Astrocyte (in vitro differentiated cells and primary cell): ENCODE results near the gene ACBD3. TPM values are rescaled to one million over a fixed set of nuclear protein-coding genes. Genes with fewer than 3 reads are reported as not detected.

Experiments used
- DNase-seq: peaks from one replicate; pipeline ENCODE4 v3.0.0-alpha.2; 2010; ENCODE audit warnings: low read depth
- FAIRE-seq: peaks from 2 replicates; lab custom pipeline; 2011; peaks lifted over from hg19 to GRCh38; lab: Jason Lieb, UNC
- H2AFZ ChIP-seq: 2 replicates; pipeline ENCODE4 v1.6.0; 2012; ENCODE audit warnings: low read depth, low read length, inconsistent platforms
- H3K27ac ChIP-seq: 2 replicates; pipeline ENCODE4 v1.5.1; 2011; ENCODE audit warnings: low read depth, low read length, inconsistent platforms
- H3K27me3 ChIP-seq: 2 replicates; pipeline ENCODE4 v1.6.0; 2011; ENCODE audit warnings: low read length, inconsistent platforms; ENCODE audit not compliant: insufficient read depth
- H3K36me3 ChIP-seq: 2 replicates; pipeline ENCODE4 v1.5.1; 2011; ENCODE audit warnings: low read length, inconsistent platforms; ENCODE audit not compliant: insufficient read depth
- H3K4me1 ChIP-seq: 2 replicates; pipeline ENCODE4 v1.5.1; 2011; ENCODE audit warnings: low read length, inconsistent platforms; ENCODE audit not compliant: insufficient read depth
- H3K4me2 ChIP-seq: 2 replicates; pipeline ENCODE4 v1.6.0; 2012; ENCODE audit warnings: low read length, inconsistent platforms
- H3K4me3 ChIP-seq: 2 replicates; pipeline ENCODE4 v1.5.1; 2011; ENCODE audit warnings: low read depth, mild to moderate bottlenecking, low read length, inconsistent platforms; ENCODE audit not compliant: insufficient read depth
- H3K79me2 ChIP-seq: 2 replicates; pipeline ENCODE4 v1.6.0; 2012; ENCODE audit warnings: mild to moderate bottlenecking, low read length, inconsistent platforms; ENCODE audit not compliant: insufficient read depth
- H3K9ac ChIP-seq: 2 replicates; pipeline ENCODE4 v1.6.0; 2012; ENCODE audit warnings: mild to moderate bottlenecking, low read length, inconsistent platforms
- H3K9me3 ChIP-seq: 2 replicates; pipeline ENCODE4 v1.5.1; 2012; ENCODE audit warnings: low read depth, mild to moderate bottlenecking, low read length, inconsistent platforms; ENCODE audit not compliant: insufficient read depth
- H4K20me1 ChIP-seq: 2 replicates; pipeline ENCODE4 v1.6.0; 2012; ENCODE audit warnings: low read length, inconsistent platforms; ENCODE audit not compliant: insufficient read depth
- H3K27ac Mint-ChIP-seq: one replicate; pipeline ENCODE4 v1.8.0; 2021; ENCODE audit warnings: mild to moderate bottlenecking, mixed read lengths; ENCODE audit not compliant: unreplicated experiment
- H3K27me3 Mint-ChIP-seq: one replicate; pipeline ENCODE4 v1.8.0; 2021; ENCODE audit warnings: low read depth, mixed read lengths; ENCODE audit not compliant: unreplicated experiment
- H3K36me3 Mint-ChIP-seq: one replicate; pipeline ENCODE4 v1.8.0; 2021; ENCODE audit warnings: low read depth, mixed read lengths; ENCODE audit not compliant: unreplicated experiment
- H3K4me1 Mint-ChIP-seq: one replicate; pipeline ENCODE4 v1.8.0; 2021; ENCODE audit warnings: low read depth, mixed read lengths; ENCODE audit not compliant: unreplicated experiment
- H3K4me3 Mint-ChIP-seq: one replicate; pipeline ENCODE4 v1.8.0; 2021; ENCODE audit warnings: mild to moderate bottlenecking, moderate library complexity, mixed read lengths; ENCODE audit not compliant: unreplicated experiment
- H3K9me3 Mint-ChIP-seq: one replicate; pipeline ENCODE4 v1.8.0; 2021; ENCODE audit warnings: mild to moderate bottlenecking, mixed read lengths; ENCODE audit not compliant: unreplicated experiment
- EZH2 ChIP-seq: IDR thresholded peaks from 2 replicates; pipeline ENCODE4 v1.6.1; 2012; ENCODE audit warnings: mild to moderate bottlenecking, low read length, inconsistent platforms; ENCODE audit not compliant: insufficient read depth
- total RNA-seq: library from RNA; stranded (reverse); gene quantifications from 2 replicates; pipeline ENCODE4 v1.2.1, GENCODE V29; 2021
- TF ChIP-seq, protein P1 (sequence below): IDR thresholded peaks from 2 replicates; pipeline ENCODE4 v1.5.1; 2011; ENCODE audit warnings: low read depth, mild to moderate bottlenecking, inconsistent platforms, low read length, moderate library complexity; ENCODE audit not compliant: insufficient read depth

Gene ACBD3
- total RNA-seq, 1 donor from 2014 or later = 66.7 TPM

DNA sequence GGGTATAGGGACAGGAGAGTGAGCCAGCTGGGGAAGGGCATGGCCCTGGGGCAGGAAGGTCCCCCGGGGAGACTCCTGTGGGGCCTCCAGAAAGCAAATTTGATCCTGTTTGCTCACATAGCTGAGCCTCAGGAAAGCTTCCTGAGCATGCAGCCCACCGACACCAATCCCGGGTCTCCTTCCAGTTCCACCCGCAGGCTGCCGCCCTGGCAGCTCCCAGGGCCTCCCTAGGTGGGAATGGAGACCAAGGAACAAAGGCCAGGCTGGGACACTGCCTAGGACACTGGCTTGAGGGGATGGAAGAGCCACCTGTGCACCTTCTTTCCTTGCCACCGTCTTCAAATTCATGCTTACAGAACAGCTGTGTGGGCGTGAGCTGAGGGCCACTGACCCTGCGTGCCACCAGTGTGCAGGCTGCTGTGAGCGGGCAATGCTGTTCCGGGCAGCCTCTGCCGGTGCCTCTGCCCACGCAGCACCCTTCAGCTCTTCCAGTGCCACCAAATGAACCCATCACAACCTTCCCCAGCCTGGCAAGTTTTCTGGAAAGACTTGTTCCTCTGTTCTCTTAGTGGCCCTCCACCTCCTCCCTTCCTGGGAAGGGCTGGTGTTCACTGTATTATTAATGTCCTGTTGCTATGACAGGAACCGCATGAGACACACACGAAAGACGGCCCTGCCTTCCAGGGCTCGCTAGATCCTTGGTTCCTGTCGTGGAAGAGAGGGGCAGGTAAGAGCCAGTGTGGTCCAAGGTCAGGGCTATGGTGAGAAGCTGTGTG, 53.6 kb downstream of the ACBD3 start:
- no peak overlapping the region for H3K4me3 ChIP-seq
- no peaks in the 10 kb centered on the region for H3K36me3 ChIP-seq
- H3K9ac ChIP-seq = no peak overlapping the region
- H3K27me3 Mint-ChIP-seq = peaks cover 10% of the 10 kb centered on the region
- H3K36me3 Mint-ChIP-seq = no peaks in the 10 kb centered on the region
- H3K27ac Mint-ChIP-seq = no peak overlapping the region
- no peak for TF ChIP-seq EZH2
- TF ChIP-seq, protein P1, sequence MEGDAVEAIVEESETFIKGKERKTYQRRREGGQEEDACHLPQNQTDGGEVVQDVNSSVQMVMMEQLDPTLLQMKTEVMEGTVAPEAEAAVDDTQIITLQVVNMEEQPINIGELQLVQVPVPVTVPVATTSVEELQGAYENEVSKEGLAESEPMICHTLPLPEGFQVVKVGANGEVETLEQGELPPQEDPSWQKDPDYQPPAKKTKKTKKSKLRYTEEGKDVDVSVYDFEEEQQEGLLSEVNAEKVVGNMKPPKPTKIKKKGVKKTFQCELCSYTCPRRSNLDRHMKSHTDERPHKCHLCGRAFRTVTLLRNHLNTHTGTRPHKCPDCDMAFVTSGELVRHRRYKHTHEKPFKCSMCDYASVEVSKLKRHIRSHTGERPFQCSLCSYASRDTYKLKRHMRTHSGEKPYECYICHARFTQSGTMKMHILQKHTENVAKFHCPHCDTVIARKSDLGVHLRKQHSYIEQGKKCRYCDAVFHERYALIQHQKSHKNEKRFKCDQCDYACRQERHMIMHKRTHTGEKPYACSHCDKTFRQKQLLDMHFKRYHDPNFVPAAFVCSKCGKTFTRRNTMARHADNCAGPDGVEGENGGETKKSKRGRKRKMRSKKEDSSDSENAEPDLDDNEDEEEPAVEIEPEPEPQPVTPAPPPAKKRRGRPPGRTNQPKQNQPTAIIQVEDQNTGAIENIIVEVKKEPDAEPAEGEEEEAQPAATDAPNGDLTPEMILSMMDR = no peak
- H2AFZ ChIP-seq = no peak overlapping the region
- H3K4me3 Mint-ChIP-seq = no peak overlapping the region
- no peaks in the 10 kb centered on the region for H3K9me3 ChIP-seq
- DNase-seq (no peak), FAIRE-seq (no peak)
- H4K20me1 ChIP-seq = peaks cover 6% of the 10 kb centered on the region
- H3K27me3 ChIP-seq = no peaks in the 10 kb centered on the region
- no peak overlapping the region for H3K4me2 ChIP-seq
- H3K4me1 ChIP-seq = peaks cover 4% of the 10 kb centered on the region
- no peaks in the 10 kb centered on the region for H3K9me3 Mint-ChIP-seq
- H3K4me1 Mint-ChIP-seq = peaks cover 6% of the 10 kb centered on the region
- no peak overlapping the region for H3K27ac ChIP-seq
- H3K79me2 ChIP-seq = no peaks in the 10 kb centered on the region

DNA sequence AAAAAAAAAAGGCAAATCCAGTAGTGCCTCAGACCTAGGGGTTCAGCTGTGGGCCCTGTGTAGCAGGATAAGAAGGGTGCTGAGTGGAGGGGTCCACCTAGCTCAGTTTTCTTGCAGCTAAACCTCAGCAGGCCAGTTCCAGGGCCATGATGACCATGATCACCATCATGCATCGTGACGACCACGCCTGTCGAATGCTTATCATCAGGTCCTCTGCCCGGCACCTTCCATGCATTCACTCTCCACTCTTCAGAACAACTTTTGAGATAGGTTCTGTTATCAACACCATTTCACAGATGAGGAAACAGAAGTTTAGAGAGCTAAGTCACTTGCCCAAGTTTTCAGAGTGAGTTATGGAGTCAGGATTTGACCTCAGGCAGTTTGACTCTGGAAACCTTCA, 54.9 kb downstream of the ACBD3 start:
- Histone ChIP-seq H3K36me3 (no peaks in the 10 kb centered on the region), H3K79me2 (no peaks in the 10 kb centered on the region), H3K27ac (no peak overlapping the region), H3K9me3 (no peaks in the 10 kb centered on the region), H4K20me1 (peaks cover 6% of the 10 kb centered on the region), H3K4me2 (no peak overlapping the region), H3K27me3 (no peaks in the 10 kb centered on the region), H2AFZ (no peak overlapping the region), H3K4me1 (peaks cover 4% of the 10 kb centered on the region), H3K4me3 (no peak overlapping the region), H3K9ac (no peak overlapping the region)
- H3K4me3 Mint-ChIP-seq = no peak overlapping the region
- DNase-seq (no peak), FAIRE-seq (no peak)
- no peaks in the 10 kb centered on the region for H3K36me3 Mint-ChIP-seq
- peaks cover 10% of the 10 kb centered on the region for H3K27me3 Mint-ChIP-seq
- TF ChIP-seq EZH2 = no peak
- TF ChIP-seq, protein P1 = no peak
- H3K27ac Mint-ChIP-seq = no peak overlapping the region
- H3K9me3 Mint-ChIP-seq = no peaks in the 10 kb centered on the region
- peaks cover 9% of the 10 kb centered on the region for H3K4me1 Mint-ChIP-seq

DNA sequence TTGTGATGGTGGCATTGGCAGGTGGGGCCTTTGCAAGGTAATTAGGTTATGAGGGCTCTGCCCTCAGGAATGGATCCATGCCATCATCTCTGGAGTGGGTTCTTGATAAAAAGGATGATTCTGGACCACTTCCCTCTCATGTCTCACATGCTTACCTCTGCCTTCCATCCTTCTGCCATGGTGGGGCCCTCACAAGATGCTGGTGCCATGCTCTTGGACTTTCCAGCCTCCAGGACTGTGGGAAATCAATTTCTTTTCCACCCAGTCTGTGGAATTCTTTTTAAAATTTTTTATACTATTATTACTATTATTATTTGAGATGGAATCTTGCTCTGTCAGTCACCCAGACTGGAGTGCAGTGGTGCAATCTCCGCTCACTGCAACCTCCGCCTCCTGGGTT, 57.3 kb downstream of the ACBD3 start:
- DNase-seq = no peak
- H3K36me3 Mint-ChIP-seq = no peaks in the 10 kb centered on the region

More for the DNA sequence above, 57.3 kb downstream of the ACBD3 start:
- H3K4me3 ChIP-seq = no peak overlapping the region
- no peaks in the 10 kb centered on the region for H3K27me3 ChIP-seq
- H3K9ac ChIP-seq = no peak overlapping the region
- no peaks in the 10 kb centered on the region for H3K79me2 ChIP-seq
- H3K9me3 ChIP-seq = no peaks in the 10 kb centered on the region
- no peaks in the 10 kb centered on the region for H4K20me1 ChIP-seq
- H3K4me2 ChIP-seq = no peak overlapping the region
- H3K4me1 Mint-ChIP-seq = peaks cover 12% of the 10 kb centered on the region
- H3K4me1 ChIP-seq = peaks cover 7% of the 10 kb centered on the region
- FAIRE-seq = no peak
- H3K27me3 Mint-ChIP-seq = peaks cover 11% of the 10 kb centered on the region
- no peak overlapping the region for H3K4me3 Mint-ChIP-seq
- H3K9me3 Mint-ChIP-seq = no peaks in the 10 kb centered on the region
- H2AFZ ChIP-seq = no peak overlapping the region
- H3K36me3 ChIP-seq = no peaks in the 10 kb centered on the region
- no peak overlapping the region for H3K27ac Mint-ChIP-seq
- TF ChIP-seq, protein P1 = no peak
- no peak for TF ChIP-seq EZH2
- no peak overlapping the region for H3K27ac ChIP-seq
